DMS79 (cell line): ENCODE data around the gene PTPN20.

Source experiments
- DNase-seq: peaks from one replicate; lab custom pipeline; 2025; lab: John Stamatoyannopoulos, UW

Gene PTPN20

GRCh38 chr10:47021850-47022249 lies 110.6 kb downstream of the PTPN20 start:
- DNase-seq = no peak

GRCh38 chr10:47022311-47023131 lies 111.3 kb downstream of the PTPN20 start:
- no peak for DNase-seq

- DNase-seq = no peak
Observed at GRCh38 chr10:47023237-47024045, 112.2 kb downstream of the PTPN20 start.

GRCh38 chr10:47024046-47024322 lies 112.8 kb downstream of the PTPN20 start:
- no peak for DNase-seq

- DNase-seq = peak; percentile 10
Observed at GRCh38 chr10:47024399-47025252, 113.4 kb downstream of the PTPN20 start.

DNA sequence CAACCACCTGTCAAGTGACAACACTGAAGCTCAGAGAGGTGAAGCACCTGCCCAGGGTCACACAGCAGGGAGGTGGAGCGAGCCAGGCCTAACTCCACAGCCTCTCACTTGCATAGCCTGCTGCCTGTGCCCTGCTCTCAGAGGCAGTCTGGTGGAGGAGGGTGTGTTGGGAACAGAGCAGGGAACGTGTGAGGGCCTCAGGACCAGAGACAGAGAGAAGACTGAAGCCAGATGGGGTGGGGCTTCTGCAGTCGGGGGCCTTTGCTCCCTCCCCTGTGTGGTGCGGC lies 114.0 kb downstream of the PTPN20 start:
- DNase-seq = no peak

- no peak for DNase-seq
Observed at GRCh38 chr10:47025540-47026300, 114.5 kb downstream of the PTPN20 start.

- no peak for DNase-seq
Observed at GRCh38 chr10:47026301-47027107, 115.3 kb downstream of the PTPN20 start.

- DNase-seq = no peak
Observed at GRCh38 chr10:47027108-47027783, 116.0 kb downstream of the PTPN20 start.

DNA sequence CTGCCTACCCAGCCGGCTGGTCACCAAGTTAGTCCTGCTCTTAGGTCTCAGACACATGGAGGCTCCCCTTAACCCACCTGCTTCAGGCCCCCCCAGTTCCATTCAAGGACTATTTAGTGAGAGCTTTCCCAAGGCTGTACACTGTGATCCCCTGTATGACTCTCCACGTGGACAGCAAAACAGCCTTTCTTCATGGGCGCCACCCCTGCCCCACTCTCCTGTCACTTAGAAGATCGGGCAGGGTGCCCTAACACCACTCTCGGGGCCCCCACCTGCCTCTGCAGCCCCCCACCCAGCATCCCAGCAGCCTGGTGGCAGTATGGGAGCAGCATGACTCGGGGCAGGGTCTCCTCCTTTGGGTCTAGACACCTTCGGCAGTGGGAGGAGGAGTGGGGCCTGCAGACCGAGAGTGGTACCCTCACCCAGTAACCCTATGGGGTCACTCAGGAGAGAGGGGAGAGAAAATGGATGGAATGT lies 116.6 kb downstream of the PTPN20 start:
- DNase-seq = no peak

GRCh38 chr10:47028466-47028865 lies 117.2 kb downstream of the PTPN20 start:
- DNase-seq = no peak

DNA sequence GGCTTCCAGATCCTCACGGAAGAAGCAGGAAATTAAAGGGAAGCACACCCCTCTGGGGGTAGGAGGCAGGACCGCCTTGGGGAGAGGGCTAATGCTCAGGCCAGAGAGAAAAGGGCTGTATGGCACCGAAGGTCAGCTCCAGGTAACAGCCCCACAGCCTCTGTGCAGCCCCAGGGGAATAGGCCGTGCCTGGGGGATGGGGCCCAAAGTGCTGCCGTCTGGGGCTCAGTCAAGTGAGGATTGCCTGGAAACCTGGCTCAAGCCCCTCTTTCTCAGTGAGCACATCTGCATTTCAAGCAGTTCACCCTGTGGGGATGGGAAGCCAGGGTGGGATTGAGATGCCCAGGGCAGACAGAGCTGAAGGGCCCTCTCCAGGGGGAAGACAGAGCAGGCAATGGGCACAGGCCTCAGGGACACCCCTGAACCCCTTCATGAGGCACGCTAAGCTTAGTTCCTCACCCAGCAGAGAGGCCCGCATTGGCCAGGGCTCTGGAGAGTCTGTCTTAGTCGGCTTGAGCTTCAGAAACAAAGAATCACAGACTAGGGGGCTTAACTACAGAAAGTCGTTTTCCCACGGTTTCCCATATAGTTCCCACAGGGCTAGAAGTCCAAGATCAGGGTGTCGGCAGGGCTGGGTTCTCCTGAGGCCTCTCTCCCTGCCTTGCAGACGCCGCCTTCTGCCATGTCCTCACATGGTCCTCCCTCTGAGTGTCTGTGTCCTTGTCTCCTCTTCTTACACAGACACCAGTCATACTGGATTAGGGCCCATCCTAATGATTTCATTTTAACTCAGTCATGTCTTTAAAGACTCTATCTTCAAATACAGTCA lies 118.2 kb downstream of the PTPN20 start:
- DNase-seq = no peak

DNA sequence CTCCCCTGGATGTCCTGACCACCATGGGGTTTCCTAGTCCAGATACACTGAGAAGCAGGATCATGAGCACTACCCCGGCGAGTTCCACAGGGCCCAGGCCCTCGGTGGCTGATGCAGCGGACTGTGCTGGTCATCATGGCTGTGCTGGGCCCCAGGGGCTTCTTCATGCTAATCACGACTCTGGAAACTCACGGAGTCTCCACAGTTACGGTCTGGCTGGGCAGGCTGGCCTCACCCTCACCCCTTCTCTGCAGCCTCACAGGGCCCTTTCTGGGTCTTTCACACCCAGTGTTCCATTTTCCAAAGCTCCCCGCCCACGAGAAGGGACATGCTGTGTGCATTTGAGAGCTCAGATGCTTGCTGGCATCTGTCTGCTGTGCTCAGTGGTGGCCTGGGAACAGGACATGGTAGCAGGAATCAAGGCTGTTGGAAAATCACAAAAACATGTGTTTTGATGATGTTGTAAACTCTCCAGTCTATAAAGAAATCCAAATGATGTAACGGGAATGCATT lies 119.0 kb downstream of the PTPN20 start:
- DNase-seq = no peak

GRCh38 chr10:47031211-47031900 lies 120.1 kb downstream of the PTPN20 start:
- DNase-seq = no peak

GRCh38 chr10:47031901-47032465 lies 120.8 kb downstream of the PTPN20 start:
- DNase-seq = no peak

GRCh38 chr10:47033081-47033480 lies 121.9 kb downstream of the PTPN20 start:
- no peak for DNase-seq

DNA sequence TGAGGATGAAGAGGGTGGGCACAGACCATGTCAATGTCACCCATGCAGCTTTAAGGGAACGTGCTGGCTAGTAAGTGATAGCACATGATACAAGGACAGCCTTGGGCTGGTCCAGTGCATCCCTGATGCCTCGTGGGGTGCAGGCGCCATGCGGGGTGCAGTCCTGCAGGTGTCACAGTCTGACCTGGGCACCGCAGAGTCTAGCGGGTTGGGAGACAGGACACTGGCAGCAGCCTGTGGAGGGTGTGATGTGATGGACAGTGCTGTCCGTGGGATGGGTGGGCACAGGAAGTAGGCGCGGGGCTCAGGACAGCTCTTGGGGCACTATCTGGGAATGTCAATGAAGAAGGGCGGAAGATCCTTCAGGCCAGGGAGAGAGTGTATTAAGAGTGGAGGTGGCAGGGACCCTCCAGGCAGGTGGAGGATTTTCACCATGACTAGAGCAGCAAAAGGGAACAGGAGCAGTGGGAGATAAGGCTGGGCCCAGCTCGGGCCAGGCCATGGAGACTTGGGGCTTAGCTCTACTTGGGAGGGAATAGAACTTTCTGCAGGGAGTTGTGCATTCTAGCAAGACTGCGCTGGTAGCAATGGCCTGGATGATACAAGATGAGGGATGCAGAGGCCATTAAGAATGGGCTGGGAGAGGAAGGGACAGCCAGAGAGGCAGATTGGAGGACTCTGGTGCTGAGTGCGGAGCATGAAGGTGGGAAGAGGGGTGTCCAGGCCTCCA lies 122.5 kb downstream of the PTPN20 start:
- DNase-seq = no peak
